K562 (cell line): ENCODE results near the gene ZNF385D. TPM values are rescaled to one million over a fixed set of nuclear protein-coding genes. Genes with fewer than 3 reads are reported as not detected.
A peak's percentile ranks its signal among the peaks of the same experiment; 100 is the strongest.

Source experiments
- AFF4 ChIP-seq: sonication (generic); formaldehyde crosslinking; IDR thresholded peaks from 2 replicates; pipeline ENCODE4 v1.8.0; 2023; ENCODE audit warnings: mild to moderate bottlenecking, missing genetic modification reagents
- CC2D1A ChIP-seq: fragments of 450-650 bp; IDR thresholded peaks from 2 replicates; pipeline ENCODE4 v1.6.1; 2017; ENCODE audit warnings: mild to moderate bottlenecking
- EGR1 ChIP-seq: fragments of 450-650 bp; conservative IDR thresholded peaks from 2 replicates; pipeline ENCODE4 v1.6.1; 2017; ENCODE audit warnings: mild to moderate bottlenecking
- ELF1 ChIP-seq: fragments of 200-800 bp; sonication (Bioruptor generic); IDR thresholded peaks from 2 replicates; pipeline ENCODE4 v1.6.1; 2016; ENCODE audit warnings: missing genetic modification characterization, missing compliant biosample characterization
- ETV5 ChIP-seq: sonication (generic); formaldehyde crosslinking; IDR thresholded peaks from 2 replicates; pipeline ENCODE4 v1.4.0; 2020; ENCODE audit warnings: low read depth, mild to moderate bottlenecking, missing genetic modification reagents
- HOMEZ ChIP-seq: fragments of 250-450 bp; sonication (Bioruptor Pico); IDR thresholded peaks from 2 replicates; pipeline ENCODE4 v1.4.0; 2020; ENCODE audit warnings: mild to moderate bottlenecking, moderate library complexity
- KAT7 ChIP-seq: sonication (generic); formaldehyde crosslinking; IDR thresholded peaks from 2 replicates; pipeline ENCODE4 v1.8.0; 2022; ENCODE audit warnings: missing genetic modification reagents, mild to moderate bottlenecking, borderline replicate concordance
- KLF16 ChIP-seq: IDR thresholded peaks from 2 replicates; pipeline ENCODE4 v1.6.1; 2016; ENCODE audit warnings: antibody characterized with exemption
- KLF6 ChIP-seq: fragments of 250-450 bp; sonication (Bioruptor Pico); IDR thresholded peaks from 2 replicates; pipeline ENCODE4 v1.4.0; 2020; ENCODE audit warnings: mild to moderate bottlenecking, moderate library complexity, borderline replicate concordance
- MAZ ChIP-seq, 2 experiments: fragments of 450-650 bp in 1 of 2; sonication (generic) in 1 of 2; formaldehyde crosslinking; IDR thresholded peaks in 1 of 2; conservative IDR thresholded peaks in 1 of 2; 2 replicates each; pipeline versions ENCODE4 v1.4.0 to v1.5.0; 2020; ENCODE audit warnings: mild to moderate bottlenecking in 1 of 2, missing genetic modification reagents in 1 of 2
- NBN ChIP-seq: fragments of 450-650 bp; IDR thresholded peaks from 2 replicates; pipeline ENCODE4 v1.6.1; 2016; ENCODE audit warnings: low read depth, mild to moderate bottlenecking
- NCOR1 ChIP-seq: fragments of 450-650 bp; IDR thresholded peaks from 2 replicates; pipeline ENCODE4 v1.6.1; 2016; ENCODE audit warnings: mild to moderate bottlenecking, moderate library complexity
- NFXL1 ChIP-seq: fragments of 450-650 bp; formaldehyde crosslinking; IDR thresholded peaks from 2 replicates; pipeline ENCODE4 v1.4.0; 2021; ENCODE audit warnings: mild to moderate bottlenecking
- NR2C2 ChIP-seq, 2 experiments: fragments of 200-800 bp in 1 of 2; sonication (Bioruptor generic) in 1 of 2; sonication (generic) in 1 of 2; formaldehyde crosslinking in 1 of 2; IDR thresholded peaks; 2 replicates each; pipeline versions ENCODE4 v1.6.1 to v1.8.0; 2016 to 2022; ENCODE audit warnings: mild to moderate bottlenecking in 1 of 2, missing compliant biosample characterization in 1 of 2, missing genetic modification characterization in 1 of 2, missing genetic modification reagents in 1 of 2
- PCBP2 ChIP-seq: fragments of 200-400 bp; formaldehyde crosslinking; IDR thresholded peaks from 2 replicates; pipeline ENCODE4 v1.6.1; 2018; ENCODE audit warnings: low read length, low read depth, mild to moderate bottlenecking, moderate library complexity; ENCODE audit not compliant: poor library complexity, severe bottlenecking
- PHB ChIP-seq: fragments of 250-450 bp; sonication (Bioruptor Pico); IDR thresholded peaks from 2 replicates; pipeline ENCODE4 v1.5.0; 2021
- PKNOX1 ChIP-seq: fragments of 450-650 bp; IDR thresholded peaks from 2 replicates; pipeline ENCODE4 v1.6.1; 2016
- SETDB1 ChIP-seq: IDR thresholded peaks from one replicate; pipeline ENCODE4 v1.6.1; 2012; ENCODE audit warnings: low read length, control low read depth, inconsistent platforms
- SMARCE1 ChIP-seq: fragments of 450-650 bp; IDR thresholded peaks from 2 replicates; pipeline ENCODE4 v1.7.1; 2016; ENCODE audit warnings: mild to moderate bottlenecking
- SNAPC5 ChIP-seq: fragments of 250-450 bp; sonication (Bioruptor Pico); IDR thresholded peaks from 2 replicates; pipeline ENCODE4 v1.8.0; 2021; ENCODE audit warnings: moderate library complexity, mild to moderate bottlenecking, inconsistent platforms
- TCF15 ChIP-seq: fragments of 250-450 bp; sonication (Bioruptor Pico); IDR thresholded peaks from 2 replicates; pipeline ENCODE4 v1.8.0; 2022; ENCODE audit warnings: moderate library complexity, mild to moderate bottlenecking, inconsistent platforms
- YBX1 ChIP-seq: fragments of 450-650 bp; IDR thresholded peaks from 2 replicates; pipeline ENCODE4 v1.7.1; 2016; ENCODE audit warnings: mild to moderate bottlenecking
- ZNF212 ChIP-seq: fragments of 450-650 bp; formaldehyde crosslinking; IDR thresholded peaks from 2 replicates; pipeline ENCODE4 v1.4.0; 2020; ENCODE audit warnings: mild to moderate bottlenecking
- ZNF224 ChIP-seq: sonication (generic); formaldehyde crosslinking; IDR thresholded peaks from 2 replicates; pipeline ENCODE4 v1.8.0; 2022; ENCODE audit warnings: mild to moderate bottlenecking, missing genetic modification reagents
- ZNF830 ChIP-seq: fragments of 250-450 bp; sonication (Bioruptor Pico); IDR thresholded peaks from 2 replicates; pipeline ENCODE4 v1.5.0; 2021; ENCODE audit warnings: mild to moderate bottlenecking
- polyA plus RNA-seq, 8 experiments: library from polyadenylated mRNA; depleted of rRNA in 4 of 8; stranded (reverse) in 5 of 8; unstranded in 3 of 8; fragments of >200 nt; fragmentation: Nextera tagmentation in 2 of 8; fragmentation: Illumina TruSeq in 1 of 8; extraction: Ambion mirVana in 2 of 8; extraction: Trizol in 1 of 8; gene quantifications; 2 replicates each; pipeline versions ENCODE4 v1.2.1 to v1.2.3, GENCODE V29; 2011 to 2014; ENCODE audit warnings: inconsistent platforms in 1 of 8, missing spikeins in 1 of 8
- total RNA-seq, 7 experiments: library from RNA; depleted of rRNA in 6 of 7; stranded (reverse); fragments of >200 nt in 6 of 7; fragmentation: Illumina TruSeq in 2 of 7; extraction: Trizol in 2 of 7; gene quantifications; 2 replicates each; pipeline versions ENCODE4 v1.2.1 to v1.2.3, GENCODE V29; 2011 to 2021; ENCODE audit warnings: low replicate concordance in 1 of 7

ZNF385D gene
- total and polyA plus RNA-seq, 9 of the 15 experiments (the other 6 are each of a cell fraction or from before 2014, with no cell fraction given) = 0.14 to 1.7 (median 0.51) TPM

GRCh38 chr3:21526461-21526860 lies 224.5 kb downstream of the ZNF385D start (continued):
- TF ChIP-seq SNAPC5 (CRISPR knock-in tag) (no peak), PHB (CRISPR knock-in tag) (no peak), AFF4 (CRISPR knock-in tag) (no peak), EGR1 (no peak), YBX1 (no peak), ZNF212 (CRISPR knock-in tag) (no peak), PKNOX1 (peak; percentile 28; the same call in 1 of the 2 replicates), PCBP2 (no peak), MAZ (CRISPR knock-in tag; conservative IDR thresholded peaks at IDR 0.05 in 1 of 2, IDR thresholded peaks at IDR 0.05 in 1 of 2) (no peak), ZNF830 (CRISPR knock-in tag) (no peak), HOMEZ (CRISPR knock-in tag) (no peak), NFXL1 (no peak), NR2C2 (CRISPR knock-in tag; IDR thresholded peaks at IDR 0.05) (no peak), NR2C2 (tag; IDR thresholded peaks at IDR 0.05) (no peak), KAT7 (CRISPR knock-in tag) (no peak), TCF15 (CRISPR knock-in tag) (no peak), KLF16 (peak; percentile 56; the same call in 1 of the 2 replicates), NCOR1 (peak; percentile 60; the same call in 1 of the 2 replicates), CC2D1A (no peak), ELF1 (tag) (no peak), KLF6 (no peak), NBN (no peak), ETV5 (CRISPR knock-in tag) (no peak), SETDB1 (no peak), SMARCE1 (peak; percentile 24; the same call in 1 of the 2 replicates), ZNF224 (no peak)
